ENCODE measurements around the gene PEX11B. TPM values are rescaled to one million over a fixed set of nuclear protein-coding genes. Genes with fewer than 3 reads are reported as not detected.

PEX11B gene
- total RNA-seq, 1 experiment from 2014 or later, result 36.2 TPM

GRCh38 chr1:145891587-145892485 is 26.7 kb downstream of the PEX11B start:
- CTCF ChIA-PET, result interaction anchor here (0.6 to 21.0 kb wide), 48 partner anchors 11 to 202 kb away, joined by 3 to 617 read pairs (median 5); partner anchors contain the start of genes ANKRD34A, HJV, ITGA10 and LIX1L
- H3K27ac Mint-ChIP-seq (ENCODE audit: low read depth, unreplicated experiment), result peak overlapping the region; percentile 95
- H3K4me3 Mint-ChIP-seq (ENCODE audit: unreplicated experiment), result peak overlapping the region; percentile 57
- TSS peak; percentile 49 for BruUV-seq (replicated peaks)
- peaks cover 36% of the 10 kb centered on the region for H3K4me1 Mint-ChIP-seq (ENCODE audit: insufficient read depth, unreplicated experiment)
- intact Hi-C loops (cut with micrococcal nuclease), result loop anchor here (1.0 kb wide), 6 partner anchors 18 to 121 kb away; partner anchors contain the start of genes ITGA10, LIX1L and RBM8A
- peak; percentile 98 for TF ChIP-seq CTCF (IDR thresholded peaks at IDR 0.05; ENCODE audit: unreplicated experiment)
- peak; percentile 100 for DNase-seq (ENCODE audit: unreplicated experiment)
- H3K27me3 Mint-ChIP-seq (ENCODE audit: insufficient read depth, unreplicated experiment), result no peaks in the 10 kb centered on the region
- POLR2A ChIA-PET, result interaction anchor here (0.7 to 4.7 kb wide), 41 partner anchors 9 to 144 kb away, joined by 3 to 284 read pairs (median 8); partner anchors contain the start of genes ANKRD34A, ITGA10, LIX1L and NUDT17
- H3K9me3 Mint-ChIP-seq (ENCODE audit: unreplicated experiment), result no peaks in the 10 kb centered on the region
- H3K36me3 Mint-ChIP-seq (ENCODE audit: insufficient read depth, unreplicated experiment), result peaks cover 17% of the 10 kb centered on the region

DNA sequence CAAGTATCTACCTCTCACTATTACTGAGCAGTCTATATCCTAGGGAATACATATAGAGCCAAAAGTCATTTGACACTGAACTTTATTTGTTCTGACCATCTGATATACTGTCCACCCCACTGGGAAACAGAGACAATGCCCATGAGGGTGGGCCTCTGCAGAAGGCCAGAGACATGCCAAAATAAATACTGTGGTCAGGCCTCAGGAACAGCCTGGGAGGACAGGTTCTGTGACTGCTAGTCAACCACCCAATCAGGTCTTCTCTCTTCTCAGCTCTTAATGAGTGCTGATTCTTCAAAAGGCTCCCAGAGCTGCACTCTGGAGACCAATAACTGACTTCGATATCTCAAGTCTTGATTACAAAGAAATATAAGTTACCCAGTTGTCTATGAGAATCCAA is 27.4 kb downstream of the PEX11B start:
- Mint-ChIP-seq H3K27me3 (ENCODE audit: insufficient read depth, unreplicated experiment) (no peaks in the 10 kb centered on the region), H3K36me3 (ENCODE audit: insufficient read depth, unreplicated experiment) (peaks cover 11% of the 10 kb centered on the region), H3K4me1 (ENCODE audit: insufficient read depth, unreplicated experiment) (peaks cover 36% of the 10 kb centered on the region), H3K27ac (ENCODE audit: low read depth, unreplicated experiment) (peak overlapping the region; percentile 95), H3K9me3 (ENCODE audit: unreplicated experiment) (no peaks in the 10 kb centered on the region), H3K4me3 (ENCODE audit: unreplicated experiment) (peak overlapping the region; percentile 57)
- TF ChIP-seq CTCF (IDR thresholded peaks at IDR 0.05; ENCODE audit: unreplicated experiment), result no peak
- POLR2A ChIA-PET, result interaction anchor here (0.6 to 4.7 kb wide), 33 partner anchors 8 to 144 kb away, joined by 3 to 284 read pairs (median 10); partner anchors contain the start of genes ANKRD34A, ITGA10, LIX1L and NUDT17
- intact Hi-C loops (cut with micrococcal nuclease), result loop anchor here (1.0 kb wide), 1 partner anchor 67 kb away; the partner anchor contains the start of gene LIX1L
- peak; percentile 82 for DNase-seq (ENCODE audit: unreplicated experiment)
- CTCF ChIA-PET, result interaction anchor here (0.6 to 21.0 kb wide), 39 partner anchors 10 to 201 kb away, joined by 3 to 617 read pairs (median 7); partner anchors contain the start of genes ANKRD34A, HJV, ITGA10 and LIX1L
- no TSS peak for BruUV-seq (replicated peaks)

- peak; percentile 43 for DNase-seq (ENCODE audit: unreplicated experiment)
- Mint-ChIP-seq H3K27ac (ENCODE audit: low read depth, unreplicated experiment) (peak overlapping the region; percentile 95), H3K4me1 (ENCODE audit: insufficient read depth, unreplicated experiment) (peaks cover 44% of the 10 kb centered on the region), H3K36me3 (ENCODE audit: insufficient read depth, unreplicated experiment) (peaks cover 10% of the 10 kb centered on the region), H3K9me3 (ENCODE audit: unreplicated experiment) (no peaks in the 10 kb centered on the region), H3K4me3 (ENCODE audit: unreplicated experiment) (no peak overlapping the region), H3K27me3 (ENCODE audit: insufficient read depth, unreplicated experiment) (peaks cover 10% of the 10 kb centered on the region)
- BruUV-seq (replicated peaks), result no TSS peak
- intact Hi-C loops (cut with micrococcal nuclease), result no loop called here
- ChIA-PET POLR2A (interaction anchor here (1.2 to 4.7 kb wide), 6 partner anchors 9 to 75 kb away, joined by 3 to 284 read pairs (median 79); partner anchors contain the start of genes ANKRD34A, ITGA10, LIX1L and PEX11B), CTCF (interaction anchor here (3.8 to 21.0 kb wide), 8 partner anchors 9 to 143 kb away, joined by 24 to 617 read pairs (median 76); partner anchors contain the start of genes ANKRD34A, ITGA10, NUDT17 and PIAS3)
- TF ChIP-seq CTCF (IDR thresholded peaks at IDR 0.05; ENCODE audit: unreplicated experiment), result no peak
Measured at GRCh38 chr1:145889722-145890121, 28.8 kb downstream of the PEX11B start.
